ENCODE measurements around the gene ACADSB.

DNA sequence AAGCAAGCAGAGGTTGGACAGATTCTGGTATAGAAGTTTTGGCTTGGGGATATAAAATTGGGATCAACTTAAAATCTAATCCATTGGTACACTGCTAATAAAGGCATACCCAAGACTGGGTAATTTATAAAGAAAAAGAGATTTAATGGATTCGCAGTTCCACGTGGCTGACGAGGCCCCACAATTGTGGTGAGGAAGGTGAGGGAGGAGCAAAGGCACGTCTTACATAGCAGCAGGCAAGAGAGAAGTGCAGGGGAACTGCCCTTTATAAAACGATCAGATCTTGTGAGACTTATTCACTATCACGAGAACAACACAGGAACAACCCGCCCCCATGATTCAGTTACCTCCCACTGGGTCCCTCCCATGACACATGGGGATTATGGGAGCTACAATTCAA lies 9.7 kb downstream of the ACADSB start:
- TF ChIP-seq, protein P1, sequence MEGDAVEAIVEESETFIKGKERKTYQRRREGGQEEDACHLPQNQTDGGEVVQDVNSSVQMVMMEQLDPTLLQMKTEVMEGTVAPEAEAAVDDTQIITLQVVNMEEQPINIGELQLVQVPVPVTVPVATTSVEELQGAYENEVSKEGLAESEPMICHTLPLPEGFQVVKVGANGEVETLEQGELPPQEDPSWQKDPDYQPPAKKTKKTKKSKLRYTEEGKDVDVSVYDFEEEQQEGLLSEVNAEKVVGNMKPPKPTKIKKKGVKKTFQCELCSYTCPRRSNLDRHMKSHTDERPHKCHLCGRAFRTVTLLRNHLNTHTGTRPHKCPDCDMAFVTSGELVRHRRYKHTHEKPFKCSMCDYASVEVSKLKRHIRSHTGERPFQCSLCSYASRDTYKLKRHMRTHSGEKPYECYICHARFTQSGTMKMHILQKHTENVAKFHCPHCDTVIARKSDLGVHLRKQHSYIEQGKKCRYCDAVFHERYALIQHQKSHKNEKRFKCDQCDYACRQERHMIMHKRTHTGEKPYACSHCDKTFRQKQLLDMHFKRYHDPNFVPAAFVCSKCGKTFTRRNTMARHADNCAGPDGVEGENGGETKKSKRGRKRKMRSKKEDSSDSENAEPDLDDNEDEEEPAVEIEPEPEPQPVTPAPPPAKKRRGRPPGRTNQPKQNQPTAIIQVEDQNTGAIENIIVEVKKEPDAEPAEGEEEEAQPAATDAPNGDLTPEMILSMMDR (IDR thresholded peaks at IDR 0.05 in 8 of 11, conservative IDR thresholded peaks at IDR 0.05 in 3 of 11) = no peak
- TF ChIP-seq POLR2A (IDR thresholded peaks at IDR 0.05) = no peak

Data from spleen (tissue), 7 donors.